PFSK-1 (cell line): ENCODE measurements around the gene MEF2C.

ENCODE experiments used
- FOXP2 ChIP-seq: optimal IDR thresholded peaks from 2 replicates; pipeline ENCODE3; 2011; ENCODE audit warnings: borderline replicate concordance, control low read depth, inconsistent platforms; ENCODE audit not compliant: insufficient read depth; ENCODE audit errors: extremely low read length, extremely low read depth
- POLR2AphosphoS5 ChIP-seq: IDR thresholded peaks from 2 replicates; pipeline ENCODE4 v1.6.1; 2012; ENCODE audit warnings: low read depth, mild to moderate bottlenecking, control low read depth, low read length, moderate library complexity
- SIN3A ChIP-seq: IDR thresholded peaks from 2 replicates; pipeline ENCODE4 v1.6.1; 2012; ENCODE audit warnings: mild to moderate bottlenecking, low read length, moderate library complexity, borderline replicate concordance; ENCODE audit not compliant: insufficient read depth
- TAF1 ChIP-seq: IDR thresholded peaks from 2 replicates; pipeline ENCODE4 v1.6.1; 2012; ENCODE audit warnings: low read length, control low read depth, borderline replicate concordance; ENCODE audit not compliant: insufficient read depth
- TF ChIP-seq, protein P1 (sequence below), 2 experiments: IDR thresholded peaks; 2 replicates each; pipeline versions ENCODE4 v1.6.1 to v1.8.0; 2011 to 2012; ENCODE audit warnings: low read depth in 2 of 2, low read length in 2 of 2, control low read depth in 1 of 2, inconsistent platforms in 1 of 2, mild to moderate bottlenecking in 1 of 2, moderate library complexity in 1 of 2; ENCODE audit not compliant: insufficient read depth in 1 of 2

The MEF2C gene

GRCh38 chr5:88693071-88693932 lies 189.7 kb downstream of the MEF2C start:
- TF ChIP-seq TAF1: no peak
- TF ChIP-seq FOXP2: no peak
- TF ChIP-seq, protein P1, sequence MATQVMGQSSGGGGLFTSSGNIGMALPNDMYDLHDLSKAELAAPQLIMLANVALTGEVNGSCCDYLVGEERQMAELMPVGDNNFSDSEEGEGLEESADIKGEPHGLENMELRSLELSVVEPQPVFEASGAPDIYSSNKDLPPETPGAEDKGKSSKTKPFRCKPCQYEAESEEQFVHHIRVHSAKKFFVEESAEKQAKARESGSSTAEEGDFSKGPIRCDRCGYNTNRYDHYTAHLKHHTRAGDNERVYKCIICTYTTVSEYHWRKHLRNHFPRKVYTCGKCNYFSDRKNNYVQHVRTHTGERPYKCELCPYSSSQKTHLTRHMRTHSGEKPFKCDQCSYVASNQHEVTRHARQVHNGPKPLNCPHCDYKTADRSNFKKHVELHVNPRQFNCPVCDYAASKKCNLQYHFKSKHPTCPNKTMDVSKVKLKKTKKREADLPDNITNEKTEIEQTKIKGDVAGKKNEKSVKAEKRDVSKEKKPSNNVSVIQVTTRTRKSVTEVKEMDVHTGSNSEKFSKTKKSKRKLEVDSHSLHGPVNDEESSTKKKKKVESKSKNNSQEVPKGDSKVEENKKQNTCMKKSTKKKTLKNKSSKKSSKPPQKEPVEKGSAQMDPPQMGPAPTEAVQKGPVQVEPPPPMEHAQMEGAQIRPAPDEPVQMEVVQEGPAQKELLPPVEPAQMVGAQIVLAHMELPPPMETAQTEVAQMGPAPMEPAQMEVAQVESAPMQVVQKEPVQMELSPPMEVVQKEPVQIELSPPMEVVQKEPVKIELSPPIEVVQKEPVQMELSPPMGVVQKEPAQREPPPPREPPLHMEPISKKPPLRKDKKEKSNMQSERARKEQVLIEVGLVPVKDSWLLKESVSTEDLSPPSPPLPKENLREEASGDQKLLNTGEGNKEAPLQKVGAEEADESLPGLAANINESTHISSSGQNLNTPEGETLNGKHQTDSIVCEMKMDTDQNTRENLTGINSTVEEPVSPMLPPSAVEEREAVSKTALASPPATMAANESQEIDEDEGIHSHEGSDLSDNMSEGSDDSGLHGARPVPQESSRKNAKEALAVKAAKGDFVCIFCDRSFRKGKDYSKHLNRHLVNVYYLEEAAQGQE (IDR thresholded peaks at IDR 0.05; ENCODE audit: insufficient read depth in 1 of 2, low read depth in 2 of 2, low read length in 2 of 2): no peak
- TF ChIP-seq POLR2AphosphoS5: no peak
- TF ChIP-seq SIN3A: no peak

- TF ChIP-seq TAF1: no peak
- no peak for TF ChIP-seq SIN3A
- TF ChIP-seq, protein P1 (IDR thresholded peaks at IDR 0.05; ENCODE audit: insufficient read depth in 1 of 2, low read depth in 2 of 2, low read length in 2 of 2): no peak
- TF ChIP-seq FOXP2: no peak
- no peak for TF ChIP-seq POLR2AphosphoS5
Observed at GRCh38 chr5:88691945-88692868, 190.8 kb downstream of the MEF2C start.

DNA sequence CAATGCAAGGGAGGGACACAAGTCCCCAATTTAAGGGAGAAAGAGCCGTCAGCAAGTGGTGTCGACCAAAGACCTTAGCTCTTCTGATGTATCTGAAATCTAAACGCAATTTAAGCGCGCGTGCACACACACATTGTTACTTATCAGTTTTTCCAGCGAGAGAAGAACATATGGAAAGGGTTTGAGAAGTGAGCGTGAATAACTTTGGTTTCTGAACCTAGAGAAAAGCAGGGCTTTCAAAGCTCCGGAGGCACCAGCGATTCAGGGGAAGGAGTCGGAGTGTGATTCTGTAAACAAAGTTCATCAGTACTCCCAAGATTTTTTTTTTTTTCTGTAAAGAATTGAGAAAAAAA lies 191.8 kb downstream of the MEF2C start:
- TF ChIP-seq, protein P1 (IDR thresholded peaks at IDR 0.05; ENCODE audit: insufficient read depth in 1 of 2, low read depth in 2 of 2, low read length in 2 of 2): no peak
- TF ChIP-seq FOXP2 (no peak), TAF1 (no peak), SIN3A (no peak), POLR2AphosphoS5 (no peak)

- TF ChIP-seq TAF1 (no peak), FOXP2 (peak; percentile 52)
Observed at GRCh38 chr5:88690409-88691229, 192.4 kb downstream of the MEF2C start.

- TF ChIP-seq, protein P1 (IDR thresholded peaks at IDR 0.05; ENCODE audit: insufficient read depth in 1 of 2, low read depth in 2 of 2, low read length in 2 of 2): no peak
- TF ChIP-seq TAF1: no peak
- TF ChIP-seq SIN3A: no peak
- no peak for TF ChIP-seq POLR2AphosphoS5
- no peak for TF ChIP-seq FOXP2
Observed at GRCh38 chr5:88689668-88690408, 193.1 kb downstream of the MEF2C start.
